Measurements from ENCODE around the gene ATP6V0A4. TPM values are rescaled to one million over a fixed set of nuclear protein-coding genes. Genes with fewer than 3 reads are reported as not detected.
"Not testable (repeated sequence)": the region's sequence is repeated elsewhere in the genome, so short reads cannot be mapped to it uniquely, and the experiment has no call there.

ATP6V0A4 gene
- not detected for total RNA-seq

DNA sequence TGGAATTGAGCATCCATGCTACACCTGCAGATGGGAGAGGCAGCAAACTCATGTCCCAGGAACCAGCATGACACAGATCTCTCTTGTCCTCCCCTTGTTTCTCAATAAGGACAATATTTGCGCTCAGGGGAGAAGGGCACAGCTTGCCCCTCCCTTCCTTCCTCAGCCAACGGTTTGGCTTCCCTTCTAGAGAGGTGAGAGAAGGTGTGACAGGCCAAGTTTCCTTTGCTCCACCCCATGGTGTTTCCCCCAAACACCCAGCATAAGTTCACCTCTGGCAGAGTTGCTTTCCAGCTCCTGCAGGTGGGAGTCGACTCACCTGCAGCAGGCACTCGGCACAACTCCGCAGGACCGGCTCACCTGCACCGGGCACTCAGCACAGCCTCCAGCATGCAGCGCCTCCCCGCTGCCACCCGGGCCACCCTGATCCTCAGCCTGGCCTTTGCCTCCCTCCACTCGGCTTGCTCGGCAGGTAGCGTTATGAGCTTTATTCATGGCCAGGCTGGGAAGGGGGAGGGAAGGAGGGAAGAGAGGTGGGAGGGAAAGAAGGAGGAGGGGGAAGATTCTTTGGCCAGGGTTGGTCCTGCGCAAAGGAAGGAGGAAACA is at the start of gene ATP6V0A4, which contains the start of gene TMEM213:
Gene ATP6V0A4, minus strand, starts transcription at position 482 of the 606 bp plus-strand sequence. CDS start 26,949 bp downstream, outside the sequence.
Gene TMEM213, plus strand, starts transcription at position 280 of the 606 bp plus-strand sequence. Its CDS starts 111 bp downstream, at position 391.
- no peak for DNase-seq

DNA sequence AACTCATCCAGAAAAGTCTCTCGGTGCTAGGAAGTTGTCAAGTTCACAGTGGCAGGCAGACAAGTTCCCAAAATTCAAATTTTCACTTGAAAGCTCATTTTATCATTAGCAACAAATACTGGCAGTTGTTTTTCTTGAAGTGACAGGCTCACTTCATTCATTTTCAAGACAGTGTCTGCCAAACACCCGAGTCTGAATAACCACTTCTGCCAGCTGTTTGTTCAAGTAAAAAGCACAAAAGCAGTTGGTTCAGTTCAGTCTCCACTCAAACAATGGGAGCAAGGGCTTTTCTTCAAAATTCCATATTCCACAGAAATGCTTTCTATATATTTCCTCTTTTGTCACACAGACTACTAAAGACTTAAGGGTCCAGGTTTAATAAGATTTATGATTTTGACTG is 47.7 kb upstream of the ATP6V0A4 start:
- no peak for DNase-seq

DNA sequence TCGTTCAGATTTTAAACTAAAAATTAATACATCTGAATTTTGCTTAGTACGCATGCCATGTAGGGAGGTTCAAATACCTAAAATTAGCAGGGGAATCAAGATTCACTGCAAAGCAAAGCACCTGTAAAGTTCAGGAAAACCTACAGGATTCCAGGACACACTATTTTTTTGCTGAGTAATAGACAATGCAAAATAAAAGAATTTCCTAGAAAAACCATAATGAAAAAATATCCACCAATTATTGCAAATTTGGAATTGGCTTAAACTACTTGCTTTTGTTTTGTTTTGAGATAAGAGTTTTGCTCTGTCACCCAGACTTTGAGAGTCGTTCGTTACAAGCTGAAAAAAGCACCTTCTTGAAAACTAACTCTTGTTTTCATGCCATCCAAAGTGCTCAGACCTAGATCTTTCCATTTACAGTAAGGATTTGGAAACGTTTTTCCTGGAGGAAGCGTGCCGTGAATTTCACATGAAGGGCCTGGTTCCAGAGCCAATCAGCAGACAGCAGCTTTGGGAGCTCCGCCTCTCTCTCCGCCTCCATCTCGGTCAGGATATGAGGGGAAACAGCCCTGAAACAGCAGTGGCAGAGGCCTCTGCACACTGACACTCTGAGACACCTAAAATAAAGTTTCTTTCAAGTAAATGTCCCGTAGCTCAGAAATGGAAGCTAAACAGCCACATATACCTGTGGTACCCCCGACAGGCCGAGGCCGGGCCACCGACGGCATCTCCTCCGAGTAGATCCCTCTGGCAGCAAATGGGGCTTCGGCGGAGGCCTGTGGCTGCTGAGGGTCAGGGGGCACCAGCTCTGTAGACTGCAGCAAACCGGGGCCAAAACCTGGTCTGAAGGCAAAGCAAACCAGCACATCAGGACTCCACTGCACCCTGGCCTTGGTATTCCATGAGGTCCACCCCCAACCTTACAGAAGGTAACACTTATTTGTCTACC is 45.9 kb upstream of the ATP6V0A4 start:
- DNase-seq: no peak

DNA sequence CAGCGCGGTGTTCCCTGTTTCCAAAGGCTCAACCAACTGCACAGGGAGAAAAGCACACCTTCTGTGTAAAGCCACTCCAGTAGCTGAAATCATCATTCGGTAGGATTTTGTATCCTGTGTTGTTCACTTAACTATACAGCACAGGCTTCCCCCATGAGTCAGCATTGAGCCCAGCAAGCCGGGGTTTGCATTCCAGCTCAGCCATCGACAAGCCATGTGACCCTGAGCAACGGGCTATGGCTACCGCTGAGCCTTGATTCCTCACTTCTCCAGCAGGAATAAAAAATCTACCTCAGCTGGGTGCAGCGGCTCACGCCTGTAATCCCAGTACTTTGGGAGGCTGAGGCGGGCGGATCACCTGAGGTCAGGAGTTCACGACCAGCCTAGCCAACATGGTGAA is 44.1 kb upstream of the ATP6V0A4 start:
- no peak for DNase-seq

DNA sequence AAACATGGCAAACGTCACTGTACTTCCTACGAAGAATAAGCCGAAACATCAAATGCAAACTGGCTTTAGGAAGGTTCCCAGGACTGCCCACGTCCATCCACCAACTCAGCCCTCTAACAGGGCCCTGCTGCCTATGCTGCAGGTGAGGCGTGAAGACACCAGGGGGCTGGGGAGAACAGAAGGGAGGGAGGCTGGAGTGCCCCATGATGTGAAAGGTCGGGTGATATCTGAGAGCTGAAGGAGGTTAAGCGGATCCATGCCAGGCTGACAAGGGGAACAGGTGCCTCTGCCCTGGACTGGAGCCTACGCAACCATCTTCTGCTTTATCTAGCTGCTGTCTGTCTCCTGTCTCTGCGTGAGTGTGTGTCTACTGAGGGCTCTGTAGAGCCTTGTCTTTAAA is 40.2 kb upstream of the ATP6V0A4 start:
- DNase-seq: no peak

DNA sequence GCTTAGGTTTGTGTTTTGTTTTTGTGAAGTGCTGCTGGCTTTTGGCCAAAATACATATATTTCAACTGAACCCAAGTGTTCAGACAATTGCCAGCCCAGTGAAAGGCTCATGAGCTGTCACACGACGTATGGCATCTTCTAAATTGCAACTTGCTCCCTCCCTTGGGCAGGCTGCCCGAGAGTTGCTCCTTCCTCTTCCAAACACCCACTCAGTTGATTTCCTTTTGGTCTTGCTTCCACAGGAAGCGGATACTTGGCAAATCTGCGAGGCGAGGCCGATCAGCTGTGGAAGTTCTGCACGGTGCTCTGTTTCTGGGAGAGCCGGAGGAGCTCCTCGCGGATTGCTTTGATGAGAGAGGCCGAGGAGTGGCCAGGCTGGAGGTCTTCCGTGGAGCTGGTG is 39.6 kb upstream of the ATP6V0A4 start:
- DNase-seq: no peak

DNA sequence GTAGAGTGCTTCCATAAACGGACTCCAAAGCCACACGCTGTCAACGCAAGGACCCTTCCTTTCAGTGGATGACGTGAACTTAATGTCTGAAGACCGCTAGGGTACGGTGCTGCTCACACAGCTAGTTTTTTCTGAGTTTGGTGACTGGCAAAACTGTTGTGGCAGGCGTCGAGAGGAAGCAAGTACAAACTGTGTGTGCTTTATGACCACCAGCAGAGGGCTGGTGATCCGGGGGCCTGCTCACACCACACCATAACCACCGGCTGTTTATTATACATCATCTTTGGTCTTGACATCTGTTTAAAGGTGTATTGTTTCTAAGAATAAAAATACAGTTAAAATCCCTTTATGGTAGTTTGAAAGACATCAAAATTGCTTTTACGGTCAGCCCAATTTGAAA is 37.1 kb upstream of the ATP6V0A4 start:
- DNase-seq: no peak

DNA sequence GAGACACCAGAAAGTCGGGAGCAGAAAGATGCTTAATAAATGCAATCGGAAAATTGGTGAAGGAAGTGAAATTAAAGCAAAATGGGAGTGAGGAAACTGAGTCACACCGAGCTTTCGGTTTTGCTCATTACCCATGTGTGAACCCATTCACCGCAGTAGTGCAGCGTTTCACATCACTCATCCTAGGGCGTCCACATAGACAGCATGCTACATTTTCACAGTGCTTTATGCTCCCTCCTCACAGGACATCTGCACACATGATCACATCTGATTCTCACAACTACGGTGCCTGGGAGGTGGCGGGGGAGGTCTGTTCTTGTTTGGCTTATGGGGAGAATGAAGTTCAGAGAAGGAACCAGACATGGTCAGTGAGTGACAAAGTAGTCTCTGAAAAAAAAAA is 36.6 kb upstream of the ATP6V0A4 start:
- DNase-seq: no peak

DNA sequence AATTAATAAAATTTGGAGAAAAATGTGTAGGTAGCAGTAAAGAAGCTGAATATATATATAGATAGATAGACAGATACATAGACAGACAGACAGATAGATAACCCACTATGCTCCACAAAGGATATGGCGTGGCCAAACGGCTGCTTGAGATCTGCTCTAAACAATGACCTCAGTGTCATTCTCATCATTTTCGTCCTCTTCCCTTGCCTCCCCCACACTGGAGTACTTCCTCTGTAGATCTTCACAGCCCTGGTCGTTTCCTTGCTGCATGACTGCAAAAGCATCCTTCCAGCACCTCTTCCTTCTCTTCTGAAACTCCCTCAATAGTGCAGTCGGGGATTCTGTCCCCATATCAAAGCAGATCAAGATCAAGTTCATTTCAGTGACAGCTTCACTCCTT is 35.6 kb upstream of the ATP6V0A4 start:
- no peak for DNase-seq

DNA sequence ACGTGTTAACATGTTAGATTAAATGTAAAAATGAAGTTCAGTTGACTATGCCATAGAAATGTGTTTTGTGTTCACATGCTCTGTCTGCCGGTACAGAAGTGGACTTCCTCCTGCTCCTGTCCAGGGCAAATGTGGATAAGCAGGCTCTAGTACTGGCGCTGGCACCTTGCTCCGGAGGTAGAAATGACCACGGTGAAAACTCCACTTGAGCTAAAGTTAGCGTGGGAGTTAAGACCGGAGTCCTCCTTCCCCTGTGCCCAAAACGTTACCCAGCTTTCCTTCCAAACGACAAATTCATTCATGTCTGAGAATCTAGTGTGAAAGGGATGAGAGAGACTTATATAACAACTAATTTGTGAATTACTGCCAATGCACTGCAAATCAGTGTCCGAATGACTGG is 35.0 kb upstream of the ATP6V0A4 start:
- no peak for DNase-seq

DNA sequence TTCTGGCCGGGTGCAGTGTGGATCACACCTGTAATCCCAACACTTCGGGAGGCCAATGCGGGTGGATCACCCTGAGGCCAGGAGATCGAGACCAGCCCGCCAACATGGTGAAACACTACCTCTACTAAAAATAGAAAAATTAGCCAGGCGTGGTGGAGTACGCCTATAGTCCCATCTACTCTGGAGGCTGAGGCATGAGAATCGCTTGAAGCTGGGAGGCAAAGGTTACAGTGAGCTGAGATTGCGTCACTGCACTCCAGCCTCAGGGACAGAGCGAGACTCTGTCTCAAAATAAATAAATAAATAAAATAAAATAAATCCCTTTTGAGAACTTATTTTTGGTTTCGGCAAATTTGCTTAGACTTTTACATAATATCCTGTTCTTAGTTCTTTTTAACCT is 31.3 kb upstream of the ATP6V0A4 start:
- no peak for DNase-seq

DNA sequence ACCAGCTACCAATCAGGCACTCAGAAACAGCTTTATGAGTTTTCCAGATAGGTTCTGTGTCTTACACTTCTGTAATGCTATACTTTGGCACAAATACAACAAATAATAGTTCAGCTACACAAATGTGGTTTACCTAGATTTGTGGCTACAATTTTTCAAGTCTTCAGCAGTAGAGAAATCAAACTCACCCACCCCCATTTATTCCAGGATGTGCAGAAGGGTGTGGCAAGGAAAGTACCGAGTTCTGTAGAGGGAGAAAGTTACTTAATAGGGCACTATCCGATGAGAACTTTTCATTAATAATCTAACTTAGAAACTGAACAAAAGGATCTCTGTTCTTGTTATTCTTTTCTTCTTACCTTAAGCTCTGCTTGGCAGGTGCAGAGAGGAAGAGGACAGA is 30.3 kb upstream of the ATP6V0A4 start:
- DNase-seq: no peak

DNA sequence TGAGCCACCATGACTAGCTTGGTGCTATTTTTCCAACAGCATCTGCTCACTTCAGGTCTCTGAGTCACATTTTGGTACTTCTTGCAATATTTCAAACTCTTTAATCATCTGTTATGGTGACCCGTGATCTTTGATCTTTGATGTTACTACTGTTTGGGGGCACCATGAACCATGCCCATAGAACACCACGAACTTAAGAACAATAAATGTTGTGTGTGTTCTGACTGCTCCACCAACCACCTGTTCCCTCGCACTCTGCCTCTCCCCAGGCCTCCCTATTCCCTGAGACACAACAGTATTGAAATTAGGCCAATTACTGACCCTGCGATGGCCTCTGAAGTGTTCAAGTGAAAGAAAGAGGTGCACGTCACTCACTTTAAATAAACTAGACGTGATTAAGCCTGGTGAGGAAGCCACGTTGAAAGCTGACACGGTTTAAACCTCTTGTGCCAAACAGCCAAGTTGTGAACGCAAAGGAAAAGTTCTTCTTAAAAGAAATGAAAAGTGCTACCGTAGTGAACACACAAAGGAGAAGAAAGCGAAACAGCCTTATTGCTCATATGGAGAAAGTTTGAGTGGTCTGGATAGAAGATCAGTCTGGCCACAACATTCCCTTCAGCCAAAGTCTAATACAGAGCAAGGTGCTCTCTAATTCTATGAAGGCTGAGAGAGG is 27.2 kb upstream of the ATP6V0A4 start:
- no peak for DNase-seq

DNA sequence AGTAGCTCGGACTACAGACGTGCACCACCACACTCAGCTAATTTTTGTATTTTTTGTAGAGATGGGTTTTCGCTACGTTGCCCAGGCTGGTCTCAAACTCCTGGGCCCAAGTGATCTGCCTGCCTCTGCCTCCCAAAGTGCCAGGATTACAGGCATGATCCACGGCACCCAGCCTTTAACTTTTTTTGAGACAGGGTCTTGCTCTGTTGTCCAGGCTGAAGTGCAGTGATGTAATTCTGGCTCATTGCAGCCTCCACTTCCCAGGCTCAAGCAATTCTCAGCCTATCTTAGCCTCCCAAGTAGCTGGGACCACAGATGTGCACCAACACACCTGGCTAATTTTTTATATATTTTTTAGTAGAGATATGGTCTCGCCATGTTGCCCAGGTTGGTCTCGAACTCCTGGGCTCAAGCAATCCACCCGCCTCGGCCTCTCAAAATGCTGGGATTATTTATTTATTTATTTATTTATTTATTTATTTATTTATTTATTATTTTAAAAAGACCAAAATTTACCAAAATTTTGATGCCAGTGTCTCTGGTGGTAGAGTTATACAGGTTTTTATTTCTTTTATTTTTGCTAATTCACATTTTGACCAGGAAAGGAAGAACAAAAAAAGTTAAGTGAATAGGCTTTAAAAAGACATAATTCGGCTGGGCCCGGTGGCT is 25.0 kb upstream of the ATP6V0A4 start:
- no peak for DNase-seq

DNA sequence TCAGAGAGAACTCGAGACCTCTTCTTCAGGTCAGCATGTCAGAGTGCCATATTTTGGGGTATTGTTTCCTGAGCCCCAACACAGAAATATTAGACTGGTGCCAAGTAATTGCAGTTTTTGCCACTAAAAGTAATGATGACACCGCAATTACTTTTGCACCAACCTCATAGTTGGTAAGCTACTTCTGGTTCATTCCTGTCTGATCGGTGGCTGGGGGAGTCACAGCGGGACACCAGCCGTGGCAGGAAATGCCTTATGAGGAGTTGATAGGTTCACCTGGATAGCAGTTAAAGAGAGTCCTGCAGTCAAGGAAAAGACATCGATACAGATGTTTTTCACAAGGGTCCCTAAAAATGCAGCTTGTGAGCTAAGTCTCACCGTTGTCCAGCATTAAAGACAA is 23.9 kb upstream of the ATP6V0A4 start:
- no peak for DNase-seq

DNA sequence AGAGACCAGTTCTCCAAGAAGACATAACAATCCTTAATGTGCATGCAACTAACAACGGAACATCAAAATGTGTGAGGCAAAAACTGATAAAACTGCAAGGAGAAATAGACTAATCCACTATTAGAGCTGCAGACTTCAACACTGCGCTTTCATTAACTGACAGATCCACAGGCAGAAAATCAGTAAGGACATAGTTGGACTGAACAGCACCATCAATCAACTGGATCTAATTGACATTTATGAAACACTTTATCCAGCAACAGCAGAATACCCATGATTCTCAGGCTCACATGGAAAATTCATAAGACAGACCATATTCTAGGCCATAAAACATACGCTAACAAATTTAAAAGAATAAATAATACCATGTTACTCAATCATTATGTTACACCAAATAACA is 21.6 kb upstream of the ATP6V0A4 start:
- DNase-seq: no peak

DNA sequence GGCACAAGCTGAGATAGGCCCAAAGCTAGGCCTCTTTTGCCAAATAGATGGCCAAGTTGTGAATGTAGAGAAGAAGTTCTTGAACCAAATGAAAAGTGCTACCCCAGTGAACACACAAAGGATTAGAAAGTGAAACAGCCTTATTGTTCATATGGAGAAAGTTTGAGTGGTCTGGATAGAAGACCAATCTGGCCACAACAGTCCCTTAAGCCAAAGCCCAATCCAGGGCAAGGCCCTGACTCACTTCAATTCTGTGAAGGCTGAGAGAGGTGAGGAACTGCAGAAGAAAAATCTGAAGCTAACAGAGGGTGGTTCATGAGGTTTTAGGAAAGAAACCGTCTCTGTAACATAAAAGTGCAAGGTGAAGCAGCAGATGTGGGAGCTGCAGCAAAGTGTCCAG is 18.7 kb upstream of the ATP6V0A4 start:
- DNase-seq: no peak

DNA sequence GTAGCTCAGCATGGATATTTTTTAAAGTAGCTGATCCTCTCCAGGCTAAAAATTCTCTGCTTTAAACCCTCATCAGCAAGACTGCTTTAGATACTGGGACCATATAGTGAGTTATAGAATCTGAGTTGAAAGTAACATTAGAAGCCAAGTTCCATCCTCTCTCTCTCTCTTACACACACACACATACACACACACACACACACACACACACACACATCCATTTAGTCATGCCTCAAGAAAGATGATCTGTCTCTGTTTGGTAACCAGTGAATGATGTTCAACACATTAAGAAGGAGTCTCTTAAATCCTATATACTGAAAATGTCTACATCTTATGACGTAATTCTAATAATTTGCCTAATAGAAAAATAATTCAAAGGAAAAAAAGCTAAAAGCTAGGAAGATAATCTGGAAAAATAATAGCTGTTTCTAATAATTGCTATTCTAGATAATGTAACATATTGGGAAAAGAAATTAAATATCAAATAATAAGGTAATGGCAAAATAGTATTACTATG is 16.9 kb upstream of the ATP6V0A4 start:
- no peak for DNase-seq

DNA sequence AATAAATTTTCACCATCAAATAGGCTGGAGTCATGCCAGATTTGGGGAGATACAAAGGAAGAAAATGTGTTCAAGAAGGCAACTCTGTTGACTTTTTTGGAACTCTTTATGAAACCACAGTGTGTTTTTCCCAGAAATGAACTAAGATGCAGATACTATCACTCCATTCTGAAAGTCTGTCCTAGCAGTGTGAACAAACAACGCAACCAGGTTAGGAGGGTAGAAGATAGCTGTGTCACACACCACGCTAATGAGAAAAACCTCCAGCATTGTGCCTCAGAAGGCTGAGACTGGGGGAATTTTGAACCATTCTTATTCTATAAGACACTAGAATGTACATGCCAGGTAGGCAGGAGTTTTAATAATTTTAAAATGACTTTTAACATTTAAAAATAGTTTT is 15.9 kb upstream of the ATP6V0A4 start:
- DNase-seq: no peak

DNA sequence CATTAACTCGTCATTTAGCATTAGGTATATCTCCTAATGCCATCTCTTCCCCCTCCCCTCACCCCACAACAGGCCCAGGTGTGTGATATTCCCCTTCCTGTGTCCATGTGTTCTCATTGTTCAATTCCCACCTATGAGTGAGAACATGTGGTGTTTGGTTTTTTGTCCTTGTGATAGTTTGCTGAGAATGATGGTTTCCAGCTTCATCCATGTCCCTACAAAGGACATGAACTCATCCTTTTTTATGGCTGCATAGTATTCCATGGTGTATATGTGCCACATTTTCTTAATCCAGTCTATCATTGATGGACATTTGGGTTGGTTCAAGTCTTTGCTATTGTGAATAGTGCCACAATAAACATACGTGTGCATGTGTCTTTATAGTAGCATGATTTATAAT is 13.3 kb upstream of the ATP6V0A4 start:
- not testable (repeated sequence) for DNase-seq

DNA sequence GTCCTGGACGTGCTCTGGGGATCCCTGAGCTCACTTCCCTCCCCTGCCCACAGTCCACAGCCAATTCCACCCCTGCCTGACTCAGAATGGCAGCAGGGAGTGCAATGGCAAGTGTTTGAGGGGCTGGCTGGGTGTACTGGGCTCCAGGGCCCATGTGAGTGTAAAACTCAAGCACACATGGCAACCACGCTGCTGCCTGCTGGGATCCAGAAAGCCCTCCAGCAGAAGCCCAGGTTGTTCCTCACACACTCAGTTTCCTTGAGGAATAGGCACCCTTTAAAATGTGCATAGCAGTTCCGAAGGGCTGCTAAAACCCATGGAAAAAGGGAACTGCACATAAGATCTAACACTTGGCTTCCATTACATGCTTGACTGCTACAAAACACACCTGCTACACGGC is 11.3 kb upstream of the ATP6V0A4 start:
- DNase-seq: no peak

DNA sequence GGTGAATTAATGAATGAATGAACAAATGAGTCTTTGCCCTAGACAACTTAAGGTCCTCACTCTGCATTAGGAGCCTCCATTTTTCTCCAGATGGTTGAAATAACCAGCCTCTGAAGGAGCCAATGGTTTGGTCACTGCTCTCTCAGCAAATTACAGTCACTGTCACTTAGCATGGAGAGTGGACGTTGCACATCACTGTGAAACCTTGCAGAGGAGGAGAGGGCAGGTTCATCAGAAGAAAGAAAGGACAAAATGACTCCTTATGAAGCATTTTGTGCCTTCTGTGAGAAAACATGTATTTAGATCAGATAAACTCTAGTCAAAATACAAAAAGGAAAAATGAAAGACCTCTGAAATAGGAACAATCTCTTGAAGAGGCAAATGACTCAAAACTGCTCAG is 6.6 kb upstream of the ATP6V0A4 start:
- DNase-seq: no peak

DNA sequence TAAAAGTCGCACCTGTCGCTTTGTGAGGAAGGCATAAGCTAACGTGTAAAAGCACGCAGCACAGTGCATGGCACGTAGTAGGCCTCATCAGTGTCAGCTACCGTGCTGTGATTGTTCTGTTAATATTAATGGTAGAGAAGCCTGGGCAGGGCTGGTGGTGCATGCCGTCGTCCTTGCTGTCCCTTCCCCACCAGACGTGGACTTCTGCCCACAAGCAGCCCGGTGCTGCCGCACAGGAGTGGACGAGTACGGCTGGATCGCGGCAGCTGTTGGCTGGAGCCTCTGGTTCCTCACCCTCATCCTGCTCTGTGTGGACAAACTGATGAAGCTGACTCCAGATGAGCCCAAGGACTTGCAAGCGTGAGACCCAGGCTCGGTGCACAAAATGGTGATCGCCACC is 4.7 kb upstream of the ATP6V0A4 start:
- DNase-seq: no peak
